Measurements from ENCODE around the gene CDK5R1.

DNA sequence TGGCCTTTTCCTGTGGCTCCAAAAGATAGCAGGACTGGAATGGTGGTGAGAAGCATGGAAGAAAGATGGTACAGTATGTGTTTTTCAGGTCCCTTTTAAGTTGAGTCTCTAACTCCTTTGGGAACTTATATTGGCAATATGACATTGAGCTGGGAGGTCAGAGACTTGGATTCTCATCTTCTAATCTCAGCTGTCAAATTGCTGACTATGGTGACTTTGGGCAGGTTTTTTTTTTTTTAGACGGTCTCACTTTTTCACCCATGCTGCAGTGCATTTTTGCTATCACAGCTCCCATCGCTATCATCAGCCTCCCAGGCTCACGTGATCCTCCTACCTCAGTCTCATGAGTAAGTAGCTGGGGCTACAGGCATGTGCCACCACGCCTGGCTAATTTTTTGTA lies 15.1 kb upstream of the CDK5R1 start:
- TF ChIP-seq, protein P1, sequence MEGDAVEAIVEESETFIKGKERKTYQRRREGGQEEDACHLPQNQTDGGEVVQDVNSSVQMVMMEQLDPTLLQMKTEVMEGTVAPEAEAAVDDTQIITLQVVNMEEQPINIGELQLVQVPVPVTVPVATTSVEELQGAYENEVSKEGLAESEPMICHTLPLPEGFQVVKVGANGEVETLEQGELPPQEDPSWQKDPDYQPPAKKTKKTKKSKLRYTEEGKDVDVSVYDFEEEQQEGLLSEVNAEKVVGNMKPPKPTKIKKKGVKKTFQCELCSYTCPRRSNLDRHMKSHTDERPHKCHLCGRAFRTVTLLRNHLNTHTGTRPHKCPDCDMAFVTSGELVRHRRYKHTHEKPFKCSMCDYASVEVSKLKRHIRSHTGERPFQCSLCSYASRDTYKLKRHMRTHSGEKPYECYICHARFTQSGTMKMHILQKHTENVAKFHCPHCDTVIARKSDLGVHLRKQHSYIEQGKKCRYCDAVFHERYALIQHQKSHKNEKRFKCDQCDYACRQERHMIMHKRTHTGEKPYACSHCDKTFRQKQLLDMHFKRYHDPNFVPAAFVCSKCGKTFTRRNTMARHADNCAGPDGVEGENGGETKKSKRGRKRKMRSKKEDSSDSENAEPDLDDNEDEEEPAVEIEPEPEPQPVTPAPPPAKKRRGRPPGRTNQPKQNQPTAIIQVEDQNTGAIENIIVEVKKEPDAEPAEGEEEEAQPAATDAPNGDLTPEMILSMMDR (IDR thresholded peaks at IDR 0.05) = no peak
- TF ChIP-seq POLR2A (IDR thresholded peaks at IDR 0.05) (no peak), POLR2AphosphoS5 (IDR thresholded peaks at IDR 0.05) (no peak), EP300 (IDR thresholded peaks at IDR 0.05; ENCODE audit: low read depth) (no peak)

Data from transverse colon (tissue), 4 donors.